HEK293 (cell line): ENCODE data around the gene FIBP.
A peak's percentile ranks its signal among the peaks of the same experiment; 100 is the strongest.

Source experiments
- BCL11A ChIP-seq: fragments of 450-650 bp; formaldehyde crosslinking; IDR thresholded peaks from 2 replicates; pipeline ENCODE4 v1.5.1; 2016; ENCODE audit warnings: low read depth, missing biosample characterization, missing genetic modification characterization
- CTCF ChIP-seq: fragments of 450-650 bp; formaldehyde crosslinking; IDR thresholded peaks from 2 replicates; pipeline ENCODE4 v1.5.1; 2016; ENCODE audit warnings: missing biosample characterization, missing genetic modification characterization
- REST ChIP-seq: fragments of 450-650 bp; formaldehyde crosslinking; IDR thresholded peaks from 2 replicates; pipeline ENCODE4 v1.5.1; 2016; ENCODE audit warnings: missing biosample characterization, missing genetic modification characterization
- ZBTB48 ChIP-seq: fragments of 450-650 bp; formaldehyde crosslinking; IDR thresholded peaks from 2 replicates; pipeline ENCODE4 v1.5.1; 2016; ENCODE audit warnings: missing biosample characterization, missing genetic modification characterization
- ZNF416 ChIP-seq: fragments of 450-650 bp; formaldehyde crosslinking; IDR thresholded peaks from 2 replicates; pipeline ENCODE4 v1.5.1; 2016; ENCODE audit warnings: missing biosample characterization, missing genetic modification characterization
- ZNF629 ChIP-seq: fragments of 450-650 bp; formaldehyde crosslinking; IDR thresholded peaks from 2 replicates; pipeline ENCODE4 v1.5.1; 2017; ENCODE audit warnings: missing biosample characterization, missing genetic modification characterization

DNA sequence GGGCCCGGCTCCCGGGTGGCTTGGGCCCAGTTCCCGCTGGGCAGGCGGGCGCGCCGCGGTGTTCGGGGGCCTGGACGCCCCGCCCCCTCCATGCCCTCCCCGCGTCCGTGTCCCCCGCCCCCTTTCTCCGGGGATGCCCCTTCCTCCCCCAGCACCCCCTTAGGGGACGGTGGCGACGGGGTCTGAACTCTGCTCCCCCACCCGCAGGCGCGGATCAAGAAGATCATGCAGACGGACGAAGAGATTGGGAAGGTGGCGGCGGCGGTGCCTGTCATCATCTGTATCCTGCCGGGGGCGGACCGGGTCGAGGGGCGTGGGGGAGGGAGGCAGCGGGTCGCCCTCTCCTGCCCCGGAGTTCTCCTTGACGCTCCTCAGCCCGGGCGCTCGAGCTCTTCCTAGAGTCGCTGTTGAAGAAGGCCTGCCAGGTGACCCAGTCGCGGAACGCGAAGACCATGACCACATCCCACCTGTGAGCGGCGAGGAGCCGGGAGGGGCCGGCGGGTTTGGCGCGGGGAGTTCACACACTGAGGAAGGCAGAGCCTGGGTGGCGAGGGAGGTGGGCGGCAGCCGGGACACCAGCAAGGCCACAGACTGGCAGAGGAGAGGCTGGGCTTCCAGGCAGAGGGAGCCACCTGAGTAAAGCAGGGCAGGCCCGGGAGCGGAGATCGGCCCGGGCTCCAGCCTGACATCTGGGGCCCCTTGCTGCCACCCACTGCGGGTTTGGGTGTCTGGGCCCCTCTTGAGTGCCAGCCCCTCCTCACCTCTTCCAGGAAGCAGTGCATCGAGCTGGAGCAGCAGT lies 31.5 kb upstream of the FIBP start:
- TF ChIP-seq ZBTB48 (tag by site-specific recombination) (no peak), CTCF (no peak), ZNF416 (tag by site-specific recombination) (no peak), ZNF629 (0 out of 2 replicates have a peak, but pooled peaks have one; percentile 1), REST (tag by site-specific recombination) (no peak), BCL11A (tag by site-specific recombination) (no peak)
